SK-N-SH (cell line): Measurements from ENCODE around the gene BBOX1.

Experiments used
- CTCF ChIP-seq: fragments of 200-600 bp; sonication (generic); IDR thresholded peaks from 2 replicates; pipeline ENCODE4 v1.6.1; 2017; ENCODE audit warnings: antibody characterized with exemption, mild to moderate bottlenecking, moderate library complexity
- EP300 ChIP-seq, 2 experiments: IDR thresholded peaks; 2 replicates each; pipeline versions ENCODE4 v1.4.0 to v1.6.1; 2012; ENCODE audit warnings: borderline replicate concordance in 1 of 2, low read depth in 1 of 2, low read length in 1 of 2
- EZH2phosphoT487 ChIP-seq: fragments of 200-600 bp; sonication (generic); IDR thresholded peaks from 2 replicates; pipeline ENCODE4 v1.6.1; 2017; ENCODE audit warnings: low read depth, mixed run types, mild to moderate bottlenecking, antibody characterized with exemption, moderate library complexity, borderline replicate concordance
- FOXM1 ChIP-seq: IDR thresholded peaks from 2 replicates; pipeline ENCODE4 v1.4.0; 2012; ENCODE audit warnings: low read depth, mild to moderate bottlenecking
- POLR2AphosphoS5 ChIP-seq: IDR thresholded peaks from 2 replicates; pipeline ENCODE4 v1.6.1; 2012; ENCODE audit warnings: low read depth, low read length
- RAD21 ChIP-seq: IDR thresholded peaks from 2 replicates; pipeline ENCODE4 v1.6.1; 2012; ENCODE audit warnings: mild to moderate bottlenecking, low read length
- RFX5 ChIP-seq: IDR thresholded peaks from 2 replicates; pipeline ENCODE4 v1.6.1; 2012; ENCODE audit warnings: mild to moderate bottlenecking, improper control_type of control experiment, low read length
- SIN3A ChIP-seq: IDR thresholded peaks from 2 replicates; pipeline ENCODE4 v1.6.1; 2012; ENCODE audit warnings: low read depth, mild to moderate bottlenecking, low read length, moderate library complexity, borderline replicate concordance
- SMC3 ChIP-seq: IDR thresholded peaks from 2 replicates; pipeline ENCODE4 v1.6.1; 2012; ENCODE audit warnings: low read depth, low read length, improper control_type of control experiment
- TCF12 ChIP-seq: IDR thresholded peaks from 2 replicates; pipeline ENCODE4 v1.4.0; 2012
- TF ChIP-seq, protein P1 (sequence below): IDR thresholded peaks from 2 replicates; pipeline ENCODE4 v1.6.1; 2012; ENCODE audit warnings: mild to moderate bottlenecking, low read depth, low read length, moderate library complexity
- TF ChIP-seq, protein P2 (sequence below): IDR thresholded peaks from 2 replicates; pipeline ENCODE4 v1.4.0; 2012; ENCODE audit warnings: low read depth

GRCh38 chr11:26992031-26992541, 48.5 kb upstream of the BBOX1 start:
- TF ChIP-seq EZH2phosphoT487: no peak
- TF ChIP-seq, protein P1, sequence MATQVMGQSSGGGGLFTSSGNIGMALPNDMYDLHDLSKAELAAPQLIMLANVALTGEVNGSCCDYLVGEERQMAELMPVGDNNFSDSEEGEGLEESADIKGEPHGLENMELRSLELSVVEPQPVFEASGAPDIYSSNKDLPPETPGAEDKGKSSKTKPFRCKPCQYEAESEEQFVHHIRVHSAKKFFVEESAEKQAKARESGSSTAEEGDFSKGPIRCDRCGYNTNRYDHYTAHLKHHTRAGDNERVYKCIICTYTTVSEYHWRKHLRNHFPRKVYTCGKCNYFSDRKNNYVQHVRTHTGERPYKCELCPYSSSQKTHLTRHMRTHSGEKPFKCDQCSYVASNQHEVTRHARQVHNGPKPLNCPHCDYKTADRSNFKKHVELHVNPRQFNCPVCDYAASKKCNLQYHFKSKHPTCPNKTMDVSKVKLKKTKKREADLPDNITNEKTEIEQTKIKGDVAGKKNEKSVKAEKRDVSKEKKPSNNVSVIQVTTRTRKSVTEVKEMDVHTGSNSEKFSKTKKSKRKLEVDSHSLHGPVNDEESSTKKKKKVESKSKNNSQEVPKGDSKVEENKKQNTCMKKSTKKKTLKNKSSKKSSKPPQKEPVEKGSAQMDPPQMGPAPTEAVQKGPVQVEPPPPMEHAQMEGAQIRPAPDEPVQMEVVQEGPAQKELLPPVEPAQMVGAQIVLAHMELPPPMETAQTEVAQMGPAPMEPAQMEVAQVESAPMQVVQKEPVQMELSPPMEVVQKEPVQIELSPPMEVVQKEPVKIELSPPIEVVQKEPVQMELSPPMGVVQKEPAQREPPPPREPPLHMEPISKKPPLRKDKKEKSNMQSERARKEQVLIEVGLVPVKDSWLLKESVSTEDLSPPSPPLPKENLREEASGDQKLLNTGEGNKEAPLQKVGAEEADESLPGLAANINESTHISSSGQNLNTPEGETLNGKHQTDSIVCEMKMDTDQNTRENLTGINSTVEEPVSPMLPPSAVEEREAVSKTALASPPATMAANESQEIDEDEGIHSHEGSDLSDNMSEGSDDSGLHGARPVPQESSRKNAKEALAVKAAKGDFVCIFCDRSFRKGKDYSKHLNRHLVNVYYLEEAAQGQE: no peak
- peak; percentile 35 for TF ChIP-seq TCF12
- no peak for TF ChIP-seq CTCF
- 0 out of 4 replicates have a peak, but pooled peaks of 1 of the 2 experiments have one; percentile 13 for TF ChIP-seq EP300 (IDR thresholded peaks at IDR 0.05; ENCODE audit: borderline replicate concordance in 1 of 2, low read depth in 1 of 2, low read length in 1 of 2)
- no peak for TF ChIP-seq FOXM1
- no peak for TF ChIP-seq RAD21
- TF ChIP-seq SMC3: no peak
- TF ChIP-seq RFX5: no peak
- TF ChIP-seq, protein P2, sequence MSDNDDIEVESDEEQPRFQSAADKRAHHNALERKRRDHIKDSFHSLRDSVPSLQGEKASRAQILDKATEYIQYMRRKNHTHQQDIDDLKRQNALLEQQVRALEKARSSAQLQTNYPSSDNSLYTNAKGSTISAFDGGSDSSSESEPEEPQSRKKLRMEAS: no peak
- no peak for TF ChIP-seq SIN3A
- no peak for TF ChIP-seq POLR2AphosphoS5
